ENCODE results near the gene LY86.
"Not testable (repeated sequence)": the region's sequence is repeated elsewhere in the genome, so short reads cannot be mapped to it uniquely, and the experiment has no call there.

The LY86 gene

DNA sequence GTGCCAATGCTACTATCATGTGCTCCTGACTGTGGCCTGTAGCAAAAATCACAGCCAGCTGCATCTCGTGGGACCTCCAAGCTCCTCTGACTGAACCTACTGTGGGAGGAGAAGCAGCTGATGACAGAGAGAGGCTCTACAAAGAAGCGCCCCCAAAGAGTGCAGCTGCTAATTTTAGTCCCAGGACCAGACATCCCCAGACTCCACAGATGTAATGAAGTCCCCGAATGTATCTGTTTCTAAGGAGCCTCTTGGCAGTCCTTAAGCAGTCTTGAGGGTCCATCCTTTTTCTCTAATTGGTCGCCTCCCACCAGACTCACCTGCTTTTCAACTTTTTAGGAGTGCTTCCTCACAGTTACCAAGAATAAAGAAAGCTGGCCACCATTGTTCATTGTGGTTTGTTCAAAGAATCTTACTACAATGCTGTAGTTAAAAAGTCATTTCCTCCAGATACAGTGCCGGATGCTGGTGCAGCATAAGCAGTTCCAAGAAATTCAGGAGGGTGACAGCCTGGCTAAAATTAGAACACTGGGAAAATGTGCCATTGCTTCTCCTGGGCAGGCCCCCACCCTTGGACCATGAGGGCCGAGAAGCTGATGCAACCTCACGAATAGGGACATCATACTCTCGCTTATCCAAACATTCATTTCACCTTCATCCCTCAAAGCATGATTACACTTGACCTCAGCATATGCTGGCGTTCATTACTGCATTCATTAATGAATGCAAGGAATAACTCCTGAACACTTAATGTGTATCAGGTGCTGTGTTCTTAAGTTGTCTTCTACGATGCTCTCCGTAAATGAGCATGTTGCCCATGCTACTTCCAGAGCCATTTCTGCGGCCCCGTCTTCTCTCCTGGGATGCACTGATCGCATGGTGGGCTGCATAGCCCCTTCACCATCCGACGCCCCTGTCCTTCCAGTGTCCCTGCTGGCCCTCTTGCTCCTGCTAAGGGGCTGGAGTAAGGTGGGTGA is 66.4 kb downstream of the LY86 start:
- DNase-seq (ENCODE audit: low spot score), result no peak

- DNase-seq (ENCODE audit: low spot score), result no peak
Observed at GRCh38 chr6:6655805-6656251, 67.3 kb downstream of the LY86 start.

DNA sequence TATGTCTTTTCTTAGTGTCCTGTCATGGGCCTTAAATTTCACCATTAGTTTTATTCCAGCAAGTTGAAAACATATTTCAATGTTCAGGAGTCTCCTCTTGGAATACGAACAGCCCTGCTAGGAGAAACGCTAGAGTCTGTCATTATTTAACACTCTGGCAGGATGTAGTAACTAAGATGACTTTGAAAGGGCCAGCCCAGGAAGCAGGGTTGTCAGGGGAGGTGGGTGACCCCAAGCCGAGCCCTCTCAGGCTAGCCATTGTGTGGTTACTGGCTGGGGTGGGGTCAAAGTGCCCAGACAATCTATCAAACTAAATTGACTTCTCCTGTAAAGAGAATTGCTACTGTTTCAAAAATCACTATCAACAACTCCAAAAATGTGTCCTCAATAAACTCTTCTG is 67.8 kb downstream of the LY86 start:
- no peak for DNase-seq (ENCODE audit: low spot score)

DNA sequence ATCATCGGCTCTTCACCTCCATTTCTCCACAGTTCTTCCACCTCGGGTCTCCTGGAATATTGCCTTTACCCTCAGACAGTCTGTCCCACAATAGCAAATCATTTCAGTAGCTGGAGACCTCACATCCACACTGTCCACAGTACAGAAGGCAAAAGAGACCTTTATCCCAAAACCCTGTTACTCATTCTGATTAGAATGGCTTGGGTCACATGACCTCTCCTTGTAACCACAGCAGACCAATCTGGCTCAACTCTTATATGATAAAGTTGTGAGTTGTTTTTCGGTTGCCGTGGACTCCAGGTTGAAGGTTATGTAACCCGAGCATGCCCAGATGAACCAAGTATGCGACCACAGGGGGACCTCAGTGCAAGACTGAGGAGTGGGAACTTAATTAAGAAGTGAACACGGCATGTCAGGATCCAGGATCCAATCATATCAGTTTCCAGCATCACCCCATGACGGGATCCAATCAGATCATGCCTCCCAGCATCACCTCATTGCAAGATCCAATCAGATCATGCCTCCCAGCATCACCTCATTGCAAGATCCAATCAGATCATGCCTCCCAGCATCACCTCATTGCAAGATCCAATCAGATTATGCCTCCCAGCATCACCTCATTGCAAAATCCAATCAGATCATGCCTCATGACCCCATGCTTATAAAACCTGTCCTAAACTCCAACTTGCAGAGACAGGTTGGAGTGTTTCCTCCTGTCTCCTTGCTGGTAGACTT is 68.7 kb downstream of the LY86 start:
- no peak for DNase-seq (ENCODE audit: low spot score)

DNA sequence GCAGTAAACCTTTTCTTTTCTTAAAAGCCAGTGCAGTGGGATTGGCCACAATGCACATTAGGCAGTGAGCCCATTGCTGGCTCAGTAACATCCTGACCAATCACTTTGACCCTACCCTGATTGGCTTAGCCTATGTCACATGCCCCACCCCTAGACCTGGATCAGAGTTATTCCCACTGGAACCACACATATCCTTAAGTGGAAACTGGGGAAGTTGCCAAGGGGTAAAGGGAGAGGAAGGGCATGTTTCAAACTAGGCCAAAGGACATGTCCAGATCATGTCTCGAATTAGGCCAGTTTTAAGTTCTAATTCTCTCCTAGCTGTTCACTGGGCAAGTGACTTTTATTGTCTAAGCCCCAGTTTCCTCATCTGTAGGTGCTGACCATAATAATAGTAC is 69.3 kb downstream of the LY86 start:
- DNase-seq (ENCODE audit: low spot score), result no peak

GRCh38 chr6:6659600-6660327 is 71.2 kb downstream of the LY86 start:
- DNase-seq (ENCODE audit: low spot score), result no peak

DNA sequence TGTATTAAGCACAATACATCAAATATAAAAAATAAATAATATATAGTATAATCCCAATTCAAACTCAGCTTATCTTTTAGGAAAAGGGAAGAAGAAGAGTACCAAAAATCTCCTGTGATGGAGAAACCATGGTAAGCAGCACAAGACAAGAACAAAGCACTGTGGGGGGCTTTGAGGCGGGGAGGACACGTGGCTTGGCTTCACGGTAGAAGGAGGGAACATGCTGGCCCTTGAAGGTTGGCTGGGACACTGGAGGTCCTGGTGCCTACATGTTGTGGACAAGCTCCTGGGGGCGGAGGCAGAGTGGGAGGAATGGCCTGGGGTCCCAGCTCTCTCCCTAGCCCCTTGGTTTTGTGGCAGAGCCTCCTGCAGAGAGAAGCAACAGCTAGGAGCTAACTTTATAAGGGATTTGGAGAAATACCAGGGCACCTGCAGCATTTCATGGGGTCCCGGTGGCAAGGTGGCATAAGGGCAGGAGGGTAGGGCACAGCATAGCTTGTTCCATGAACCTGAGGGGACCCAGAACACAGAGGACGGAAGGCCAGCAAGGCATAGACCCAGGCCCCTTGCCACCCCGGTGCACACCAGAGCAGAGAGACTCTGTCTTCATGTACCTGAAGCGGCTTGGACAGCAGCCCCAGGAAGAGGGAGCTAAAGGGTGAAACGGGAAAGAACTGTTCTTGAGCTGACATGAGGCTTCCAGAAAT is 72.0 kb downstream of the LY86 start:
- no peak for DNase-seq (ENCODE audit: low spot score)

GRCh38 chr6:6661191-6661590 is 72.7 kb downstream of the LY86 start:
- no peak for DNase-seq (ENCODE audit: low spot score)

GRCh38 chr6:6661684-6662083 is 73.2 kb downstream of the LY86 start:
- peak; percentile 28 for DNase-seq (ENCODE audit: low spot score)

- DNase-seq (ENCODE audit: low spot score), result no peak
Observed at GRCh38 chr6:6663421-6664135, 75.1 kb downstream of the LY86 start.

DNA sequence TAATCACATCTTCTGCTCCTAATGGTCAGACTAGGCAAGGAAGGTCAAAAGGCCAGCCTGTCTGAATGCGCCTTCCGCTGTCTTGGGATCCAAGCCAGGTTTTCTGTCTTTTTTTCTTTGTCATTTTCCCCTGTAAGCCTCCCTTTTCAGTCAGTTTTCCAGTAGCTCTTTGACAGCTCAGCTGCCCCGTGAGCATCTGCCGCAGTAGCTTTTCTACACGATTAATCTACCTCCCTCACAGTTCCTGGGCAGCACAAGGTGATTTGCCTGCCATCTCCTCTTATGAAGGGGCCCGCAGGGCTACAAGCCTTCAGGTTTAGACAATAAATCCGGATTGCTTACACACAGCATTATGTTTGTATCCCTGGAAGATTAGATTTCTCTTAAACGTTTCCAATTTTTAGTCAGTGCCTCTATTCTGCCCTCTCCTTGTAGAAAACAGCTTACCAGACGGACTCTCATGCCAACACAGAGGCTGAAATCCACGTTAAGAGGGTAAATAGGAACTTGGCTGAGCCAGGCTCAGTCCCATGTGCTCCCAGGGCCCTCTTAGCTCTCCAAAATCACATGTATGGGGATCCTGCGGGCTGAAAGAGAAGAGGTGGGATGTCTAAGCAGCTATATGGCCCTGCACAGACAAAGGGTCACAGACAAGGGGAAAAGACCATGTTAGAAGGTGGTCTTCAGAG is 77.2 kb downstream of the LY86 start:
- DNase-seq (ENCODE audit: low spot score), result no peak

GRCh38 chr6:6670150-6670549 is 81.6 kb downstream of the LY86 start:
- DNase-seq (ENCODE audit: low spot score), result not testable (repeated sequence)

GRCh38 chr6:6674872-6675271 is 86.4 kb downstream of the LY86 start:
- peak; percentile 17 for DNase-seq (ENCODE audit: low spot score)

DNA sequence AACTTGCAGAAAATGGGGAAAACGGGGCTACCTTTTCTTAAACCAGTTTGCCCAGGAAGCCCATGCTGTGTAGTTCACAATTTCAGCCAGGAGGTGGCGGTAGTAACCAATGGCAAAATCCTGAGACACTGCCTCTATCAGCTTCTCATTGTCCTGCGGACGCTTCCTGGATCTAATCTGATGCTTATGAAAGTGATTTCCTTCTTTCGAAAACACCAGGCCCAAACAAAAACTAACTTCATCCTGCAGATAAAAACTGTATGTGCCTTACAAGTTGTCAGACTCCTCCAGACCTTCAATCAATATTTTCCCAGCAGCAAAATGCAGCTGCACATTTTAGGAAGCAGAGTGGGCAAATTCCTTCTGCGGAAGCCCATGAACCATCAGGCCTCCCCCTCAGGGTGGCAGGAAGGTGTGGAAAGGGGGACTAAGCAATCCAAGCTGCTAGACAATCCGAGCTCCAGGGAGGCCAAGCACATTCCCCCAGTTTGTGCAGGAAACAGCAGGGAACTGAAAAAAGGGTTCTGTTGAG is 88.5 kb downstream of the LY86 start:
- DNase-seq (ENCODE audit: low spot score), result peak; percentile 30

- DNase-seq (ENCODE audit: low spot score), result no peak
Observed at GRCh38 chr6:6678185-6678671, 89.7 kb downstream of the LY86 start.

DNA sequence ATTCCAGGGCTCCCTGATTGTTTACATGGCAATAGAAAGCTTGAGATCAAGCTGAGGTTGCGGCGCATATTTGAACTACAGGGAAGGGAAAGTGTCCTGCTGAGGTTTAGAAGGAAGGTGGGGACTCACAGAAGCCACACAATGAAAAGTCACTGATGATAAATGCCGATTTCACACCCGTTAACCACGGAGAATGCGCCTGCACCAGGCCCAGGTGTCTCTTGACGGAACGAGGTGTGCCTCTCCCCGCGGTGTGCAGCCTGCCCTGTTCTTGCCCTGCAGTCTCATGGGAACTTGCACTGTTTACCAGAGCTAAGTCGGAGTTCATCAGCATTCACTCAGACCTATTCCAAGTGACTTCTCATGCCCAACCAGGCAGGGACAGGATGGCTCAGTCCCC is 90.3 kb downstream of the LY86 start:
- DNase-seq (ENCODE audit: low spot score), result no peak

- DNase-seq (ENCODE audit: low spot score), result no peak
Observed at GRCh38 chr6:6679633-6680032, 91.1 kb downstream of the LY86 start.

DNA sequence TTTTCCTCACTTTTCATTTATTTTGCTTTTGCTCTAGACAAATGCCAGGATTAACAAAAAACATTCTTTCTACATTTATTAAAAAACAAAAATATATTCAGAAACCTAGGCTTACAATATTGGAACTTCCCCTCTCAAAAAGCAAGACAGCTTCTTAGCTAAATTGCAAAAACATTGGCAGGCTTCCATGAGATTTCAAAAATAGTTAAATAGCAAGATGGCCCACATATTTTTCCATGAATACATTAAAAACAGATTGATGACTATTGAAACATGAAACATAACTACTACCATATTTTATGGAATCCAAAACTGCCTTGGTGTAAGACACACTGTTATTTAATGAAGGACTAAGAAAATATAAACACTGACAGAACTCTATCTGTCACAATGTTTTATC is 92.0 kb downstream of the LY86 start:
- no peak for DNase-seq (ENCODE audit: low spot score)

- no peak for DNase-seq (ENCODE audit: low spot score)
Observed at GRCh38 chr6:6681075-6681849, 92.7 kb downstream of the LY86 start.

Measured in HuH-7 (cell line).